Heart left ventricle (tissue), 13 donors: ENCODE measurements around the gene SRSF12.

Experiments
- POLR2A ChIP-seq, 2 donors: fragments of 450-650 bp; IDR thresholded peaks; one replicate each; pipeline ENCODE4 v1.6.1; 2017; ENCODE audit warnings: antibody characterized with exemption in 2 of 2, mild to moderate bottlenecking in 2 of 2, moderate library complexity in 2 of 2
- TF ChIP-seq, protein P1 (sequence below), 12 donors: fragments of 200-600 bp; sonication (generic) in 4 of 12; IDR thresholded peaks; one replicate each; pipeline versions ENCODE4 v1.5.0 to v1.8.0; 2018 to 2022; ENCODE audit warnings: antibody characterized with exemption in 12 of 12, mild to moderate bottlenecking in 5 of 12
- donor health status: ischemic (EF 13 %, LVEDD 7.1; RV severe dilation, severe dysfunction).
- donor health status: DM: no; HTN: yes; CAD: no.
- donor health status: DM: no; HTN: no; CAD: no.
- donor health status: ischemic (EF 25% LVEDD 6.9; RV normal size, moderate dysfunction).
- donor health status: ischemic (EF 25% LVEDD 5.7; RV mildly dilated, moderate dysfunction).
- donor health status: ischemic (EF 35%, LVEDD 5.7; RV mildly dilated, moderate dysfunction).
- donor health status: nonischemic (EF 11% LVEDD 7.7; RV severe dilation, severe dysfunction).
- donor health status: DM: yes; HTN: yes; CAD: no.
- donor health status: PGD.
- donor health status: ischemic (EF 29% LVEDD 5.4; RV normal size, mild dysfunction).
- donor health status: nonischemic (EF 23%, LVEDD 6.1; RV moderate dilation, normal function).

DNA sequence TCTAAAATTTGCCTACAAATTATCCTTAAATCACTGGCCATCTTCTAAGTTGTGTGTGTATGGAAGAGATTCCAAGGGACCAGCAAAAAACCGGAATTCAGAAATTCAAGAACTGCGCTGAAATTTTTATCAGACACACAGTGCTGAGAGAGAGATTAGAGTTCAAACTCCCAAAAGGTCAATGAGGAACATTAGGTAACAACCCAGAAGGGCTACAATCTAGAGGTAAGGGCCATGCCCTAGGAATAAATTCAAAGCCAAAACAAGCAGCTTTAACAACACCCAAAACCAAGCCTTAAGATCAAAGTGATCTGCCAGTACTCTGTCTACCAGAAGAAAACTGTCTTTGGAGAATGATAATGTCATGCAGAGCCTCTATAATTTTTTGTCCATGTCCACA lies 17.8 kb downstream of the SRSF12 start:
- TF ChIP-seq, protein P1, sequence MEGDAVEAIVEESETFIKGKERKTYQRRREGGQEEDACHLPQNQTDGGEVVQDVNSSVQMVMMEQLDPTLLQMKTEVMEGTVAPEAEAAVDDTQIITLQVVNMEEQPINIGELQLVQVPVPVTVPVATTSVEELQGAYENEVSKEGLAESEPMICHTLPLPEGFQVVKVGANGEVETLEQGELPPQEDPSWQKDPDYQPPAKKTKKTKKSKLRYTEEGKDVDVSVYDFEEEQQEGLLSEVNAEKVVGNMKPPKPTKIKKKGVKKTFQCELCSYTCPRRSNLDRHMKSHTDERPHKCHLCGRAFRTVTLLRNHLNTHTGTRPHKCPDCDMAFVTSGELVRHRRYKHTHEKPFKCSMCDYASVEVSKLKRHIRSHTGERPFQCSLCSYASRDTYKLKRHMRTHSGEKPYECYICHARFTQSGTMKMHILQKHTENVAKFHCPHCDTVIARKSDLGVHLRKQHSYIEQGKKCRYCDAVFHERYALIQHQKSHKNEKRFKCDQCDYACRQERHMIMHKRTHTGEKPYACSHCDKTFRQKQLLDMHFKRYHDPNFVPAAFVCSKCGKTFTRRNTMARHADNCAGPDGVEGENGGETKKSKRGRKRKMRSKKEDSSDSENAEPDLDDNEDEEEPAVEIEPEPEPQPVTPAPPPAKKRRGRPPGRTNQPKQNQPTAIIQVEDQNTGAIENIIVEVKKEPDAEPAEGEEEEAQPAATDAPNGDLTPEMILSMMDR (IDR thresholded peaks at IDR 0.05) = no peak
- no peak for TF ChIP-seq POLR2A (IDR thresholded peaks at IDR 0.05)
